ENCODE data around the gene ENKUR. TPM values are rescaled to one million over a fixed set of nuclear protein-coding genes. Genes with fewer than 3 reads are reported as not detected.

Gene ENKUR
- total and polyA plus RNA-seq, 8 donors = 0.40 to 0.47 TPM; not detected in 6

DNA sequence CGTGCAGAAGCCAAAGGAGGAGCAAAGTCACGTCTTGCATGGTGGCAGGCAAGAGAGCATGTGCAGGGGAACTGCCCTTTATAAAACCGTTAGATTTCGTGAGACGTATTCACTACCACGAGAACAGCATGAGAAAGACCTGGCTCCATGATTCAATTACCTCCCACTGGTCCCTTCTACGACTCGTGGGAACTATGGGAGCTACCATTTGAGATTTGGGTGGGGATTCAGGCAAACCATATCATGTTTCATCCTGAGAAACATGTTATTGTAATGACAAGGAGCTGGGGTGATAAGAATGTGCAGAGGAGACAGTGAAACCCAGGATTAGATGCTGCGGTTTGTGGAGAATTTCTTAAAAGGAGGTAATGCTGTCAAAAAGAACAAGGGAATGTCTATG is 34.4 kb upstream of the ENKUR start:
- FAIRE-seq (no peak), DNase-seq (no peak), ATAC-seq (no peak)
- Histone ChIP-seq H3K4me1 (no peaks in the 10 kb centered on the region), H3K9me3 (no peaks in the 10 kb centered on the region), H3K36me3 (no peaks in the 10 kb centered on the region), H3K27me3 (no peaks in the 10 kb centered on the region), H3K27ac (no peak overlapping the region), H3K4me3 (no peak overlapping the region)
- 89 to 90% methylated on average over 9 of the region's 9 CpGs for WGBS, 2 donors
- intact Hi-C loops (cut with DNase I) = no loop called here
- TF ChIP-seq, protein P1, sequence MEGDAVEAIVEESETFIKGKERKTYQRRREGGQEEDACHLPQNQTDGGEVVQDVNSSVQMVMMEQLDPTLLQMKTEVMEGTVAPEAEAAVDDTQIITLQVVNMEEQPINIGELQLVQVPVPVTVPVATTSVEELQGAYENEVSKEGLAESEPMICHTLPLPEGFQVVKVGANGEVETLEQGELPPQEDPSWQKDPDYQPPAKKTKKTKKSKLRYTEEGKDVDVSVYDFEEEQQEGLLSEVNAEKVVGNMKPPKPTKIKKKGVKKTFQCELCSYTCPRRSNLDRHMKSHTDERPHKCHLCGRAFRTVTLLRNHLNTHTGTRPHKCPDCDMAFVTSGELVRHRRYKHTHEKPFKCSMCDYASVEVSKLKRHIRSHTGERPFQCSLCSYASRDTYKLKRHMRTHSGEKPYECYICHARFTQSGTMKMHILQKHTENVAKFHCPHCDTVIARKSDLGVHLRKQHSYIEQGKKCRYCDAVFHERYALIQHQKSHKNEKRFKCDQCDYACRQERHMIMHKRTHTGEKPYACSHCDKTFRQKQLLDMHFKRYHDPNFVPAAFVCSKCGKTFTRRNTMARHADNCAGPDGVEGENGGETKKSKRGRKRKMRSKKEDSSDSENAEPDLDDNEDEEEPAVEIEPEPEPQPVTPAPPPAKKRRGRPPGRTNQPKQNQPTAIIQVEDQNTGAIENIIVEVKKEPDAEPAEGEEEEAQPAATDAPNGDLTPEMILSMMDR (IDR thresholded peaks at IDR 0.05) = no peak

DNA sequence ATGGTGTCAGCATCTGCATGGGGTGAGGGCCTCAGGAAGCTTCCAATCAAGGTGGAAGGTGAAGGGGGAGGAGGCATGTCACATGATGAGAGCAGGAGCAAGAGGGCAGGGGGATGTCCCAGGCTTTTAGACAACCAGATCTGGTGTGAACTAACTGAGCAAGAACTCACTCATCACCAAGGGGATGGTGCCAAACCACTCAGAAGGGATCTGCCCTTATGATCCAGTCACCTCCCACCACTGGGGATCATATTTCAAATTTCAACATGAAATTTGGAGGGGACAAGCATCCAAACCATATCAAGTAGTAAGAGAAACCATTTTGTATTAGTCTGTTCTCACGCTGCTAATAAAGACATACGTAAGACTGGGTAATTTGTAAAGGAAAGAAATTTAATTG is 34.0 kb upstream of the ENKUR start:
- 99% methylated on average over 2 of the region's 2 CpGs for WGBS, 2 donors
- ATAC-seq (no peak), FAIRE-seq (no peak), DNase-seq (no peak)
- Histone ChIP-seq H3K27ac (no peak overlapping the region), H3K9me3 (no peaks in the 10 kb centered on the region), H3K4me1 (no peaks in the 10 kb centered on the region), H3K4me3 (no peak overlapping the region), H3K27me3 (no peaks in the 10 kb centered on the region), H3K36me3 (no peaks in the 10 kb centered on the region)
- intact Hi-C loops (cut with DNase I) = no loop called here
- TF ChIP-seq, protein P1 (IDR thresholded peaks at IDR 0.05) = no peak

DNA sequence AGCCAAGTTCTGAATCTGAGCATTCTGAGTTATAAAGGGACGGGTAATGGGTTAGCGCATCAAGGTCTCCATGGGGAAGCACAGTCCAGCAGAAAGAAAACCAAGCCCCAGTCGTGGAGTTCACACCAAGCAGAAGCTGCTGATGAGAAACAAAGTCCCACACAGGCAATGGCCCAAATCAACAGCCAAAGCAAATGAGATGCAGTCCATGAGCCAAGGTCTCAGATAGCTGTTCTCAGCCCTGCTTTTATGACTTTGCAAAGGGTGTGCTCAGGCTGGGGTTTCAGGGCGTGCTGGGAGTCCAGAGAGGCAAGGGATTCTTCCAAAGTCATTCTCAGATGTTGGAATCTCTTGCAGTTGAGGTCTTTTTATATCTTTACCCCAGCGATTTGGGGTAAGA is 32.5 kb upstream of the ENKUR start:
- Histone ChIP-seq H3K9me3 (no peaks in the 10 kb centered on the region), H3K4me1 (no peaks in the 10 kb centered on the region), H3K27ac (no peak overlapping the region), H3K4me3 (no peak overlapping the region), H3K36me3 (no peaks in the 10 kb centered on the region), H3K27me3 (no peaks in the 10 kb centered on the region)
- TF ChIP-seq, protein P1 (IDR thresholded peaks at IDR 0.05) = no peak
- FAIRE-seq (no peak), DNase-seq (no peak), ATAC-seq (peak in 3 of 4 donors; percentile 46 to 81 (median 58))
- intact Hi-C loops (cut with DNase I) = no loop called here
- 65 to 66% methylated on average over 5 of the region's 5 CpGs for WGBS, 2 donors

DNA sequence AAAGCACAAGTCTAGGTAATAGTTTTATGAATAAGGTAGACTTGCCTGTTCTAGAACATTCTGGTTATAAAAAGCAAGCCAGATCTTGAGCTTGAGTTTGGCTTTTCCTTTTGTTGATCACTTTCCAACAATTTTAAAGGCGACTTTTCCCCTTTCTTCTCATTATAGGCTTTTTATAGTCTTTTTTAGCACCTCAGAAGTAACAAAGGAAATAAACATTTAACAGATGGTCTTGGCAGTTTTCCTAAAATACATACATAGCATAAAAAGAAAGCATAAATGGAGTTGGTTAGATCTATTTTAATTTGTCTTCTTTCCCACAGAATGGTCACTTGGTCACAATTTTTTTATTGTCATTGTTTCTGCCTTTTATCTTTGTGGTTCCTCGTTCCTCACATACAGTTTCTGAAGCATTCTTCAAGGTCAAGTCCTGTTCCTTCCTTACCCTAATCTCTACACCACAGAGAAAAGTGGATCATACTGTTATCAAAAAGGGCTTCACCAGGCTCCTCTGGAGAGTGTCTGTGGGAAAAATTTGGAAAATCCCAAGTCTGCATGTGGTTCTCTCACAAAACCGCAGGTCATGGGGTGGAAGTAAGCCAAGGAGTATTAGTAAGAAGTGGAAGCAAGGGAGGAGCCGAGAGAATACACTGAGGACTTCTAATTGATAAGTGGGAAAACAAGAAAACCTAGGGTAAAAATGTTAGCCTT is 31.8 kb upstream of the ENKUR start:
- FAIRE-seq (no peak), DNase-seq (no peak), ATAC-seq (peak in 2 of 4 donors; percentile 40 to 62)
- Histone ChIP-seq H3K4me3 (no peak overlapping the region), H3K36me3 (no peaks in the 10 kb centered on the region), H3K4me1 (no peaks in the 10 kb centered on the region), H3K27me3 (no peaks in the 10 kb centered on the region), H3K9me3 (no peaks in the 10 kb centered on the region), H3K27ac (no peak overlapping the region)
- TF ChIP-seq, protein P1 (IDR thresholded peaks at IDR 0.05) = no peak
- intact Hi-C loops (cut with DNase I) = no loop called here
- 62 to 71% methylated on average over 4 of the region's 4 CpGs for WGBS, 2 donors

DNA sequence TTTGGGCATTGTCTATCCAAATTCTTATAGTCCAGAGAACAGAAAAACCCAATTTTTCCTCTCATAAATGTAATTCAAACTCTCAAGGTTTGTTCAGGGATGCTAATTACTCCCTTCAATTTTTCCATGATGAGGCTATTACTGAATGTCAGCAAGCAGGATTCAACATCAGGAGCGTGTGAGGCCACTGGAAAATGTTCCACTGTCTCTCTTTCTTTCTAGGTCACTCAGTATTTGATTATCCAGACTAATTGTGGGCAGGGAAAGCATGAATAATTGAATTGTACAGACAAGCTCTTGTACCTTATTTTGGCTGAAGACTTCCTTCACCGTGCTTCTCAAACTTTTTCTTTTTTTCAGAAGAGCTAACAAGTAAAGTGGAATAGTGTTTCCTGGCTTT is 31.1 kb upstream of the ENKUR start:
- no peaks in the 10 kb centered on the region for H3K4me1 ChIP-seq
- ATAC-seq (peak in 1 of 4 donors; percentile 62), FAIRE-seq (no peak), DNase-seq (no peak)
- no peak overlapping the region for H3K4me3 ChIP-seq
- WGBS, 2 donors = 77 to 89% methylated on average over 2 of the region's 2 CpGs
- no peak overlapping the region for H3K27ac ChIP-seq
- H3K36me3 ChIP-seq = no peaks in the 10 kb centered on the region
- no peaks in the 10 kb centered on the region for H3K27me3 ChIP-seq
- TF ChIP-seq, protein P1 (IDR thresholded peaks at IDR 0.05) = no peak
- intact Hi-C loops (cut with DNase I) = no loop called here
- no peaks in the 10 kb centered on the region for H3K9me3 ChIP-seq
